Nephron (organoid): Measurements from ENCODE around the gene SLC43A1.
A peak's percentile ranks its signal among the peaks of the same experiment; 100 is the strongest.
"Not testable (repeated sequence)": the region's sequence is repeated elsewhere in the genome, so short reads cannot be mapped to it uniquely, and the experiment has no call there.

Source experiments
- H3K27ac Mint-ChIP-seq, 3 experiments: 2 replicates each; pipeline ENCODE4 v1.8.0; 2020; ENCODE audit warnings: mixed read lengths in 3 of 3, mild to moderate bottlenecking in 2 of 3, moderate library complexity in 1 of 3
- H3K27me3 Mint-ChIP-seq: 2 replicates; pipeline ENCODE4 v1.8.0; 2021; ENCODE audit warnings: low read depth, mild to moderate bottlenecking, moderate library complexity, mixed read lengths
- H3K36me3 Mint-ChIP-seq: 2 replicates; pipeline ENCODE4 v1.8.0; 2020; ENCODE audit warnings: low read depth, mixed read lengths
- H3K4me1 Mint-ChIP-seq: 2 replicates; pipeline ENCODE4 v1.8.0; 2020; ENCODE audit warnings: mixed read lengths
- H3K4me3 Mint-ChIP-seq, 3 experiments: 2 replicates each; pipeline ENCODE4 v1.8.0; 2020; ENCODE audit warnings: mild to moderate bottlenecking in 3 of 3, mixed read lengths in 3 of 3, moderate library complexity in 2 of 3
- H3K9me3 Mint-ChIP-seq: 2 replicates; pipeline ENCODE4 v1.8.0; 2020; ENCODE audit warnings: mixed read lengths
- CTCF ChIP-seq, 3 experiments: fragments of 200-600 bp; sonication (generic); IDR thresholded peaks; one replicate each; pipeline ENCODE4 v1.5.0; 2021; ENCODE audit warnings: antibody characterized with exemption in 3 of 3; ENCODE audit not compliant: unreplicated experiment in 3 of 3

The SLC43A1 gene

GRCh38 chr11:57539342-57539741 lies 23.8 kb upstream of the SLC43A1 start:
- H3K36me3 Mint-ChIP-seq: no peaks in the 10 kb centered on the region
- peaks cover 6% of the 10 kb centered on the region for H3K27me3 Mint-ChIP-seq
- no peak for TF ChIP-seq CTCF (IDR thresholded peaks at IDR 0.05; ENCODE audit: unreplicated experiment in 3 of 3)
- no peak overlapping the region for H3K4me3 Mint-ChIP-seq
- H3K4me1 Mint-ChIP-seq: peaks cover 35% of the 10 kb centered on the region
- no peak overlapping the region for H3K27ac Mint-ChIP-seq
- H3K9me3 Mint-ChIP-seq: no peaks in the 10 kb centered on the region

- Mint-ChIP-seq H3K27ac (peak within 1 kb of the TSS; percentile 73 to 94 (median 85)), H3K36me3 (no peaks in the 10 kb centered on the region), H3K4me1 (peaks cover 35% of the 10 kb centered on the region), H3K9me3 (no peaks in the 10 kb centered on the region), H3K27me3 (peaks cover 3% of the 10 kb centered on the region), H3K4me3 (peak within 1 kb of the TSS in 2 of 3 experiments; percentile 4 to 39)
- TF ChIP-seq CTCF (IDR thresholded peaks at IDR 0.05; ENCODE audit: unreplicated experiment in 3 of 3): no peak
Measured at GRCh38 chr11:57536947-57537619, 21.6 kb upstream of the SLC43A1 start, which contains the start of gene SMTNL1. TSS of gene SMTNL1 (plus strand) at chr11:57537595. CDS start at chr11:57542643, 5,048 bp downstream.

- not testable (repeated sequence) for H3K27me3 Mint-ChIP-seq, H3K9me3 Mint-ChIP-seq, H3K4me3 Mint-ChIP-seq, H3K27ac Mint-ChIP-seq, H3K36me3 Mint-ChIP-seq
- H3K4me1 Mint-ChIP-seq: peaks cover 28% of the 10 kb centered on the region
Measured at GRCh38 chr11:57534449-57534848, 18.9 kb upstream of the SLC43A1 start.

GRCh38 chr11:57530596-57531507 lies 15.3 kb upstream of the SLC43A1 start, which contains the start of gene TIMM10:
TSS of gene TIMM10 (minus strand) at chr11:57530754. CDS start at chr11:57530189, 565 bp downstream.
- no peak for TF ChIP-seq CTCF (IDR thresholded peaks at IDR 0.05; ENCODE audit: unreplicated experiment in 3 of 3)
- H3K27me3 Mint-ChIP-seq: no peaks in the 10 kb centered on the region
- no peaks in the 10 kb centered on the region for H3K36me3 Mint-ChIP-seq
- no peaks in the 10 kb centered on the region for H3K9me3 Mint-ChIP-seq
- peak within 1 kb of the TSS; percentile 91 to 97 (median 95) for H3K4me3 Mint-ChIP-seq
- peak within 1 kb of the TSS; percentile 76 to 91 (median 89) for H3K27ac Mint-ChIP-seq
- peaks cover 15% of the 10 kb centered on the region for H3K4me1 Mint-ChIP-seq

- Mint-ChIP-seq H3K27me3 (no peaks in the 10 kb centered on the region), H3K4me3 (peak overlapping the region; percentile 91 to 97 (median 95)), H3K9me3 (no peaks in the 10 kb centered on the region), H3K4me1 (peaks cover 15% of the 10 kb centered on the region), H3K36me3 (no peaks in the 10 kb centered on the region), H3K27ac (peak overlapping the region; percentile 76 to 91 (median 89))
- no peak for TF ChIP-seq CTCF (IDR thresholded peaks at IDR 0.05; ENCODE audit: unreplicated experiment in 3 of 3)
Measured at GRCh38 chr11:57530215-57530595, 14.7 kb upstream of the SLC43A1 start.

GRCh38 chr11:57529012-57529411 lies 13.5 kb upstream of the SLC43A1 start:
- Mint-ChIP-seq H3K4me1 (peaks cover 15% of the 10 kb centered on the region), H3K4me3 (peak overlapping the region; percentile 55 to 72 (median 67)), H3K27ac (no peak overlapping the region), H3K27me3 (no peaks in the 10 kb centered on the region), H3K36me3 (peaks cover 4% of the 10 kb centered on the region), H3K9me3 (no peaks in the 10 kb centered on the region)
- TF ChIP-seq CTCF (IDR thresholded peaks at IDR 0.05; ENCODE audit: unreplicated experiment in 3 of 3): no peak
